Right lobe of liver (tissue), 6 donors: ENCODE results near the gene KRT84. TPM values are rescaled to one million over a fixed set of nuclear protein-coding genes. Genes with fewer than 3 reads are reported as not detected.

ENCODE experiments used
- ATAC-seq, 4 donors: fragments of 200-7000 bp; cut with Tn5 transposase; one replicate each; pipeline ENCODE4 v1.9.1; 2020; ENCODE audit warnings: mild to moderate bottlenecking in 4 of 4, moderate library complexity in 4 of 4
- DNase-seq, 3 donors: peaks; one replicate each; pipeline ENCODE4 v3.0.0-alpha.2; 2020
- H3K27ac ChIP-seq, 3 donors: fragments of 200-600 bp; one replicate each; pipeline ENCODE4 v1.8.0; 2022
- H3K27me3 ChIP-seq, 2 donors: fragments of 200-600 bp; one replicate each; pipeline ENCODE4 v1.8.0; 2022
- H3K36me3 ChIP-seq, 4 donors: fragments of 200-600 bp; sonication (generic) in 1 of 4; one replicate each; pipeline versions ENCODE4 v1.5.1 to v1.8.0; 2017 to 2022; ENCODE audit warnings: control low read depth in 1 of 4
- H3K4me1 ChIP-seq, 4 donors: fragments of 200-600 bp; sonication (generic) in 1 of 4; one replicate each; pipeline versions ENCODE4 v1.5.1 to v1.8.0; 2017 to 2022; ENCODE audit warnings: control low read depth in 1 of 4
- H3K4me3 ChIP-seq, 3 donors: fragments of 200-600 bp; one replicate each; pipeline ENCODE4 v1.8.0; 2022
- H3K9me3 ChIP-seq, 4 donors: fragments of 200-600 bp; sonication (generic) in 1 of 4; one replicate each; pipeline versions ENCODE4 v1.5.1 to v1.8.0; 2017 to 2022; ENCODE audit warnings: control low read depth in 1 of 4
- POLR2A ChIP-seq: fragments of 450-650 bp; IDR thresholded peaks from one replicate; pipeline ENCODE4 v1.6.1; 2017; ENCODE audit warnings: antibody characterized with exemption, mild to moderate bottlenecking
- WGBS: methylation state at CpG from one replicate; pipeline ENCODE4 v1.1.6; 2018; ENCODE audit warnings: low coverage, low lambda C conversion rate; ENCODE audit not compliant: insufficient coverage; ENCODE audit errors: missing lambda C conversion rate; 5-methylcytosine and 5-hydroxymethylcytosine counted together
- intact Hi-C, 2 donors: fragments of 100-400 bp; cut with DNase I; formaldehyde crosslinking; loops; one replicate each; pipeline versions ENCODE4 v1.11.2 to v1.14.1; 2022
- total RNA-seq, 6 experiments: library from RNA; depleted of rRNA in 2 of 6; stranded (reverse); fragments of >200 nt in 2 of 6; fragmentation: NEBNext Ultra II Directional in 3 of 6; extraction: Animal tissue kit (Norgen Biotek cat#: 25700) in 3 of 6; gene quantifications; one replicate each; pipeline versions ENCODE4 v1.1.0 to v1.2.4, GENCODE V29; 2016 to 2023
- TF ChIP-seq, protein P1 (sequence below), 4 donors: fragments of 200-600 bp in 3 of 4; fragments of 450-650 bp in 1 of 4; IDR thresholded peaks; one replicate each; pipeline versions ENCODE4 v1.5.1 to v1.8.0; 2016 to 2022; ENCODE audit warnings: antibody characterized with exemption in 4 of 4, mild to moderate bottlenecking in 2 of 4
- donor health status: DM: no; HTN: yes; CAD: no.
- donor health status: DM: no; HTN: no; CAD: no.
- donor health status: DM: no; HTN: no; CAD: no.
- donor health status: DM: no; HTN: yes; CAD: no.
- donor health status: DM: no; HTN: yes; CAD: no.

Gene KRT84
- total RNA-seq, 6 experiments from 2014 or later, result not detected

- Histone ChIP-seq H3K9me3 (no peaks in the 10 kb centered on the region), H3K27ac (no peak overlapping the region), H3K36me3 (no peaks in the 10 kb centered on the region), H3K27me3 (no peaks in the 10 kb centered on the region), H3K4me1 (no peaks in the 10 kb centered on the region), H3K4me3 (no peak overlapping the region)
- intact Hi-C loops, result no loop called here
- TF ChIP-seq, protein P1, sequence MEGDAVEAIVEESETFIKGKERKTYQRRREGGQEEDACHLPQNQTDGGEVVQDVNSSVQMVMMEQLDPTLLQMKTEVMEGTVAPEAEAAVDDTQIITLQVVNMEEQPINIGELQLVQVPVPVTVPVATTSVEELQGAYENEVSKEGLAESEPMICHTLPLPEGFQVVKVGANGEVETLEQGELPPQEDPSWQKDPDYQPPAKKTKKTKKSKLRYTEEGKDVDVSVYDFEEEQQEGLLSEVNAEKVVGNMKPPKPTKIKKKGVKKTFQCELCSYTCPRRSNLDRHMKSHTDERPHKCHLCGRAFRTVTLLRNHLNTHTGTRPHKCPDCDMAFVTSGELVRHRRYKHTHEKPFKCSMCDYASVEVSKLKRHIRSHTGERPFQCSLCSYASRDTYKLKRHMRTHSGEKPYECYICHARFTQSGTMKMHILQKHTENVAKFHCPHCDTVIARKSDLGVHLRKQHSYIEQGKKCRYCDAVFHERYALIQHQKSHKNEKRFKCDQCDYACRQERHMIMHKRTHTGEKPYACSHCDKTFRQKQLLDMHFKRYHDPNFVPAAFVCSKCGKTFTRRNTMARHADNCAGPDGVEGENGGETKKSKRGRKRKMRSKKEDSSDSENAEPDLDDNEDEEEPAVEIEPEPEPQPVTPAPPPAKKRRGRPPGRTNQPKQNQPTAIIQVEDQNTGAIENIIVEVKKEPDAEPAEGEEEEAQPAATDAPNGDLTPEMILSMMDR (IDR thresholded peaks at IDR 0.05), result no peak
- TF ChIP-seq POLR2A, result no peak
- WGBS, result 90% methylated on average over 3 of the region's 6 CpGs
- ATAC-seq (no peak), DNase-seq (no peak)
These were observed 47.2 kb upstream of the KRT84 start for GRCh38 chr12:52432559-52433207.

- TF ChIP-seq, protein P1 (IDR thresholded peaks at IDR 0.05), result no peak
- no peak for TF ChIP-seq POLR2A
- WGBS, result 50% methylated on average over 1 of the region's 10 CpGs
- no peak overlapping the region for H3K27ac ChIP-seq
- DNase-seq (no peak), ATAC-seq (no peak)
- no peaks in the 10 kb centered on the region for H3K9me3 ChIP-seq
- no peaks in the 10 kb centered on the region for H3K4me1 ChIP-seq
- no peaks in the 10 kb centered on the region for H3K36me3 ChIP-seq
- intact Hi-C loops, result no loop called here
- no peak overlapping the region for H3K4me3 ChIP-seq
- no peaks in the 10 kb centered on the region for H3K27me3 ChIP-seq
These were observed 42.7 kb upstream of the KRT84 start for GRCh38 chr12:52428121-52428520.

DNA sequence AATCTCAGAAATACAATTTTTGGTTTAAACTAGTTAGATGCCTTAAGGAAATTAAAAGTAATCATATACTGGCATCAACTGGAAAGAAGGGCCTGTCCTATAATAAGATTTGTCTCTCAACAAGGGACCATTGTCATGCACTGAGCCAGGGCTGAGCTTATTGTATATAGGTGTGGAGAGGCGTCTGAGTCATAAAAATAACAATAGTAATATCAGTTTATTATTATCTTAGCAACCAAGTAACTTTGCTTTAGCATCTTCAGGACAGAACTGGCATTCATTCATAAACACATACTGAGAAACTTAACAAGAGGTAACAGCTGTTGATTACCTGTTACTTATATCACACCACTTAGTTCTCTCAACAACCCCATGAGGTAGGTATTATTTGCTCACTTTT is 41.6 kb upstream of the KRT84 start:
- H3K4me1 ChIP-seq, result no peaks in the 10 kb centered on the region
- ATAC-seq (no peak), DNase-seq (no peak)
- H3K9me3 ChIP-seq, result no peaks in the 10 kb centered on the region
- no peak overlapping the region for H3K27ac ChIP-seq
- intact Hi-C loops, result no loop called here
- TF ChIP-seq, protein P1 (IDR thresholded peaks at IDR 0.05), result no peak
- no peak for TF ChIP-seq POLR2A
- H3K36me3 ChIP-seq, result no peaks in the 10 kb centered on the region
- H3K27me3 ChIP-seq, result no peaks in the 10 kb centered on the region
- H3K4me3 ChIP-seq, result no peak overlapping the region
- 42% methylated on average over 1 of the region's 1 CpG for WGBS

GRCh38 chr12:52426034-52426433 is 40.6 kb upstream of the KRT84 start:
- intact Hi-C loops, result no loop called here
- 100% methylated on average over 1 of the region's 2 CpGs for WGBS
- DNase-seq, result no peak
- Histone ChIP-seq H3K9me3 (no peaks in the 10 kb centered on the region), H3K36me3 (no peaks in the 10 kb centered on the region), H3K4me3 (no peak overlapping the region), H3K27ac (no peak overlapping the region), H3K4me1 (no peaks in the 10 kb centered on the region), H3K27me3 (no peaks in the 10 kb centered on the region)
- no peak for TF ChIP-seq POLR2A
- TF ChIP-seq, protein P1 (IDR thresholded peaks at IDR 0.05), result no peak
- ATAC-seq, result no peak

GRCh38 chr12:52425466-52425865 is 40.0 kb upstream of the KRT84 start:
- ATAC-seq (no peak), DNase-seq (no peak)
- TF ChIP-seq, protein P1 (IDR thresholded peaks at IDR 0.05), result no peak
- no peak for TF ChIP-seq POLR2A
- Histone ChIP-seq H3K27me3 (no peaks in the 10 kb centered on the region), H3K27ac (no peak overlapping the region), H3K36me3 (no peaks in the 10 kb centered on the region), H3K9me3 (no peaks in the 10 kb centered on the region), H3K4me1 (no peaks in the 10 kb centered on the region), H3K4me3 (no peak overlapping the region)
- intact Hi-C loops, result no loop called here
- WGBS, result 50% methylated on average over 2 of the region's 5 CpGs
